H1 (cell line): ENCODE measurements around the gene KIDINS220. TPM values are rescaled to one million over a fixed set of nuclear protein-coding genes. Genes with fewer than 3 reads are reported as not detected.

Source experiments
- CBX8 ChIP-seq: fragments of 300-800, 300-1000 bp; sonication (generic); IDR thresholded peaks from 2 replicates; pipeline ENCODE4 v1.7.1; 2016; ENCODE audit warnings: low read depth, low read length, borderline replicate concordance
- CHD2 ChIP-seq: IDR thresholded peaks from 2 replicates; pipeline ENCODE4 v1.6.1; 2012; ENCODE audit warnings: low read length, improper control_type of control experiment
- HDAC2 ChIP-seq, 2 experiments: fragments of 300-600 bp in 1 of 2; sonication (generic) in 1 of 2; IDR thresholded peaks; 2 replicates each; pipeline ENCODE4 v1.6.1; 2011 to 2012; ENCODE audit warnings: low read depth in 2 of 2, low read length in 2 of 2, mild to moderate bottlenecking in 2 of 2, moderate library complexity in 2 of 2, borderline replicate concordance in 1 of 2, inconsistent platforms in 1 of 2
- JUN ChIP-seq: IDR thresholded peaks from 2 replicates; pipeline ENCODE4 v1.6.1; 2011; ENCODE audit warnings: low read depth, mild to moderate bottlenecking, improper control_type of control experiment, low read length
- PHF8 ChIP-seq: fragments of 200-600 bp; sonication (generic); conservative IDR thresholded peaks from 2 replicates; pipeline ENCODE4 v1.7.1; 2012; ENCODE audit warnings: low read depth, mild to moderate bottlenecking, inconsistent platforms, low read length, moderate library complexity
- SRF ChIP-seq: IDR thresholded peaks from 2 replicates; pipeline ENCODE4 v1.6.1; 2011; ENCODE audit warnings: mild to moderate bottlenecking, low read depth, low read length, moderate library complexity
- TBP ChIP-seq: IDR thresholded peaks from 2 replicates; pipeline ENCODE4 v1.6.1; 2011; ENCODE audit warnings: low read depth, low read length, improper control_type of control experiment
- ZNF274 ChIP-seq: IDR thresholded peaks from 2 replicates; pipeline ENCODE4 v1.7.0; 2012; ENCODE audit warnings: low read length, borderline replicate concordance; ENCODE audit errors: extremely low read depth
- polyA plus RNA-seq, 7 experiments: library from polyadenylated mRNA; depleted of rRNA in 3 of 7; stranded (reverse) in 5 of 7; unstranded in 2 of 7; fragments of >200 nt in 5 of 7; fragments of 200-250 nt in 2 of 7; gene quantifications; 1 replicate in 5 of 7; 2 replicates in 1 of 7; 4 replicates in 1 of 7; pipeline versions ENCODE4 v1.2.1 to v1.2.3, GENCODE V29; 2011 to 2013; ENCODE audit warnings: missing spikeins in 2 of 7, mixed read lengths in 2 of 7
- total RNA-seq: library from RNA; stranded (reverse); fragmentation: NEBNext Ultra II Directional; extraction: Animal tissue kit (Norgen Biotek cat#: 25700); gene quantifications from 2 replicates; pipeline ENCODE4 v1.2.1, GENCODE V29; 2021
- TF ChIP-seq, protein P1 (sequence below): fragments of 300-600 bp; sonication (generic); IDR thresholded peaks from 2 replicates; pipeline ENCODE4 v1.7.1; 2012; ENCODE audit warnings: low read length, moderate library complexity, mild to moderate bottlenecking, inconsistent platforms; ENCODE audit not compliant: insufficient replicate concordance

KIDINS220 gene
- total and polyA plus RNA-seq, 2 of the 8 experiments (the other 6 are each of a cell fraction or from before 2014, with no cell fraction given) = 21.2 to 27.1 TPM

DNA sequence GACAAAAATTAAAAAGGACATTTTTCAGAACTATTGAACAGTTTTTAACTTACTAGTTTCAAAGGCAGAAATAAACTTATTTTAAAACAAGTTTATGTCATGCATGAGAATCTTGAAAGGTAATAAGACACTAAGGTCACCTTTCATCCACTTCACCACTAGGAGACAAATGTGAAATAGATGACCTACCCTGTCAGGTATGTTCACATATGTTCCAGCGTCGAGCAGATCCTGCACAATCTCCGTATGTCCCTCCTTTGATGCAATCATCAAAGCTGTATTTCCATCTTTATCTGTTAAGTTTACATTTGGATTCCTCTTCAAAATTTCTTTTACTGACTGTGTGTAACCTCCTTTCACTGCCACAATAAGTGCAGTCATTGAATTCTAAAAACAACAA, 34.7 kb downstream of the KIDINS220 start (continued):
- TF ChIP-seq, protein P1, sequence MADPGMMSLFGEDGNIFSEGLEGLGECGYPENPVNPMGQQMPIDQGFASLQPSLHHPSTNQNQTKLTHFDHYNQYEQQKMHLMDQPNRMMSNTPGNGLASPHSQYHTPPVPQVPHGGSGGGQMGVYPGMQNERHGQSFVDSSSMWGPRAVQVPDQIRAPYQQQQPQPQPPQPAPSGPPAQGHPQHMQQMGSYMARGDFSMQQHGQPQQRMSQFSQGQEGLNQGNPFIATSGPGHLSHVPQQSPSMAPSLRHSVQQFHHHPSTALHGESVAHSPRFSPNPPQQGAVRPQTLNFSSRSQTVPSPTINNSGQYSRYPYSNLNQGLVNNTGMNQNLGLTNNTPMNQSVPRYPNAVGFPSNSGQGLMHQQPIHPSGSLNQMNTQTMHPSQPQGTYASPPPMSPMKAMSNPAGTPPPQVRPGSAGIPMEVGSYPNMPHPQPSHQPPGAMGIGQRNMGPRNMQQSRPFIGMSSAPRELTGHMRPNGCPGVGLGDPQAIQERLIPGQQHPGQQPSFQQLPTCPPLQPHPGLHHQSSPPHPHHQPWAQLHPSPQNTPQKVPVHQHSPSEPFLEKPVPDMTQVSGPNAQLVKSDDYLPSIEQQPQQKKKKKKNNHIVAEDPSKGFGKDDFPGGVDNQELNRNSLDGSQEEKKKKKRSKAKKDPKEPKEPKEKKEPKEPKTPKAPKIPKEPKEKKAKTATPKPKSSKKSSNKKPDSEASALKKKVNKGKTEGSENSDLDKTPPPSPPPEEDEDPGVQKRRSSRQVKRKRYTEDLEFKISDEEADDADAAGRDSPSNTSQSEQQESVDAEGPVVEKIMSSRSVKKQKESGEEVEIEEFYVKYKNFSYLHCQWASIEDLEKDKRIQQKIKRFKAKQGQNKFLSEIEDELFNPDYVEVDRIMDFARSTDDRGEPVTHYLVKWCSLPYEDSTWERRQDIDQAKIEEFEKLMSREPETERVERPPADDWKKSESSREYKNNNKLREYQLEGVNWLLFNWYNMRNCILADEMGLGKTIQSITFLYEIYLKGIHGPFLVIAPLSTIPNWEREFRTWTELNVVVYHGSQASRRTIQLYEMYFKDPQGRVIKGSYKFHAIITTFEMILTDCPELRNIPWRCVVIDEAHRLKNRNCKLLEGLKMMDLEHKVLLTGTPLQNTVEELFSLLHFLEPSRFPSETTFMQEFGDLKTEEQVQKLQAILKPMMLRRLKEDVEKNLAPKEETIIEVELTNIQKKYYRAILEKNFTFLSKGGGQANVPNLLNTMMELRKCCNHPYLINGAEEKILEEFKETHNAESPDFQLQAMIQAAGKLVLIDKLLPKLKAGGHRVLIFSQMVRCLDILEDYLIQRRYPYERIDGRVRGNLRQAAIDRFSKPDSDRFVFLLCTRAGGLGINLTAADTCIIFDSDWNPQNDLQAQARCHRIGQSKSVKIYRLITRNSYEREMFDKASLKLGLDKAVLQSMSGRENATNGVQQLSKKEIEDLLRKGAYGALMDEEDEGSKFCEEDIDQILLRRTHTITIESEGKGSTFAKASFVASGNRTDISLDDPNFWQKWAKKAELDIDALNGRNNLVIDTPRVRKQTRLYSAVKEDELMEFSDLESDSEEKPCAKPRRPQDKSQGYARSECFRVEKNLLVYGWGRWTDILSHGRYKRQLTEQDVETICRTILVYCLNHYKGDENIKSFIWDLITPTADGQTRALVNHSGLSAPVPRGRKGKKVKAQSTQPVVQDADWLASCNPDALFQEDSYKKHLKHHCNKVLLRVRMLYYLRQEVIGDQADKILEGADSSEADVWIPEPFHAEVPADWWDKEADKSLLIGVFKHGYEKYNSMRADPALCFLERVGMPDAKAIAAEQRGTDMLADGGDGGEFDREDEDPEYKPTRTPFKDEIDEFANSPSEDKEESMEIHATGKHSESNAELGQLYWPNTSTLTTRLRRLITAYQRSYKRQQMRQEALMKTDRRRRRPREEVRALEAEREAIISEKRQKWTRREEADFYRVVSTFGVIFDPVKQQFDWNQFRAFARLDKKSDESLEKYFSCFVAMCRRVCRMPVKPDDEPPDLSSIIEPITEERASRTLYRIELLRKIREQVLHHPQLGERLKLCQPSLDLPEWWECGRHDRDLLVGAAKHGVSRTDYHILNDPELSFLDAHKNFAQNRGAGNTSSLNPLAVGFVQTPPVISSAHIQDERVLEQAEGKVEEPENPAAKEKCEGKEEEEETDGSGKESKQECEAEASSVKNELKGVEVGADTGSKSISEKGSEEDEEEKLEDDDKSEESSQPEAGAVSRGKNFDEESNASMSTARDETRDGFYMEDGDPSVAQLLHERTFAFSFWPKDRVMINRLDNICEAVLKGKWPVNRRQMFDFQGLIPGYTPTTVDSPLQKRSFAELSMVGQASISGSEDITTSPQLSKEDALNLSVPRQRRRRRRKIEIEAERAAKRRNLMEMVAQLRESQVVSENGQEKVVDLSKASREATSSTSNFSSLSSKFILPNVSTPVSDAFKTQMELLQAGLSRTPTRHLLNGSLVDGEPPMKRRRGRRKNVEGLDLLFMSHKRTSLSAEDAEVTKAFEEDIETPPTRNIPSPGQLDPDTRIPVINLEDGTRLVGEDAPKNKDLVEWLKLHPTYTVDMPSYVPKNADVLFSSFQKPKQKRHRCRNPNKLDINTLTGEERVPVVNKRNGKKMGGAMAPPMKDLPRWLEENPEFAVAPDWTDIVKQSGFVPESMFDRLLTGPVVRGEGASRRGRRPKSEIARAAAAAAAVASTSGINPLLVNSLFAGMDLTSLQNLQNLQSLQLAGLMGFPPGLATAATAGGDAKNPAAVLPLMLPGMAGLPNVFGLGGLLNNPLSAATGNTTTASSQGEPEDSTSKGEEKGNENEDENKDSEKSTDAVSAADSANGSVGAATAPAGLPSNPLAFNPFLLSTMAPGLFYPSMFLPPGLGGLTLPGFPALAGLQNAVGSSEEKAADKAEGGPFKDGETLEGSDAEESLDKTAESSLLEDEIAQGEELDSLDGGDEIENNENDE = no peak
- TF ChIP-seq CHD2 (no peak), ZNF274 (no peak), TBP (no peak), PHF8 (no peak), JUN (no peak), HDAC2 (IDR thresholded peaks at IDR 0.05; ENCODE audit: borderline replicate concordance in 1 of 2, low read depth in 2 of 2, low read length in 2 of 2) (no peak), CBX8 (no peak), SRF (no peak)
